Uterus (tissue), 2 donors: ENCODE measurements around the gene IFIT2.

ENCODE experiments used
- POLR2A ChIP-seq, 2 donors: fragments of 450-650 bp; IDR thresholded peaks; one replicate each; pipeline ENCODE4 v1.6.1; 2016; ENCODE audit warnings: antibody characterized with exemption in 2 of 2, mild to moderate bottlenecking in 1 of 2, moderate library complexity in 1 of 2
- TF ChIP-seq, protein P1 (sequence below), 4 experiments: fragments of 200-600 bp in 2 of 4; fragments of 450-650 bp in 2 of 4; sonication (generic) in 2 of 4; IDR thresholded peaks; one replicate each; pipeline ENCODE4 v1.5.1; 2016 to 2019; ENCODE audit warnings: antibody characterized with exemption in 4 of 4, mild to moderate bottlenecking in 2 of 4, moderate library complexity in 1 of 4

DNA sequence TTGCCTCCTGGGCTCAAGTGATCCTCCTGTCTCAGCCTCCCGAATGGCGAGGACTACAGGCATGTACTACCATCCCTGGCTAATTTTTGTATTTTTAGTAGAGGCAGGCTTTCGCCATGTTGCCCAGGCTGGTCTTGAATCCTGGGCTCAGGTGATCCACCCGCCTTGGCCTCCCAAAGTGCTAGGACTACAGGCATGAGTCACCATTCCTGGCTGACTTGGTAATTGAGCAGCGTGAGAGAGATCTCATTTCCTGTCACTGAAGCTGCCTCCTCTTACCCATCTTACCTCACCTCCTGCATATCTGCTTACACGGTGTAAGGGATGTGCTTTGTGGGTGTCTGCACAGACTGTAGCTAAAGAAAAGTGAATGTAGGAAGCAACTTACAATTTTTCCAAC, 35.6 kb downstream of the IFIT2 start:
- TF ChIP-seq POLR2A (IDR thresholded peaks at IDR 0.05), result no peak
- TF ChIP-seq, protein P1, sequence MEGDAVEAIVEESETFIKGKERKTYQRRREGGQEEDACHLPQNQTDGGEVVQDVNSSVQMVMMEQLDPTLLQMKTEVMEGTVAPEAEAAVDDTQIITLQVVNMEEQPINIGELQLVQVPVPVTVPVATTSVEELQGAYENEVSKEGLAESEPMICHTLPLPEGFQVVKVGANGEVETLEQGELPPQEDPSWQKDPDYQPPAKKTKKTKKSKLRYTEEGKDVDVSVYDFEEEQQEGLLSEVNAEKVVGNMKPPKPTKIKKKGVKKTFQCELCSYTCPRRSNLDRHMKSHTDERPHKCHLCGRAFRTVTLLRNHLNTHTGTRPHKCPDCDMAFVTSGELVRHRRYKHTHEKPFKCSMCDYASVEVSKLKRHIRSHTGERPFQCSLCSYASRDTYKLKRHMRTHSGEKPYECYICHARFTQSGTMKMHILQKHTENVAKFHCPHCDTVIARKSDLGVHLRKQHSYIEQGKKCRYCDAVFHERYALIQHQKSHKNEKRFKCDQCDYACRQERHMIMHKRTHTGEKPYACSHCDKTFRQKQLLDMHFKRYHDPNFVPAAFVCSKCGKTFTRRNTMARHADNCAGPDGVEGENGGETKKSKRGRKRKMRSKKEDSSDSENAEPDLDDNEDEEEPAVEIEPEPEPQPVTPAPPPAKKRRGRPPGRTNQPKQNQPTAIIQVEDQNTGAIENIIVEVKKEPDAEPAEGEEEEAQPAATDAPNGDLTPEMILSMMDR (IDR thresholded peaks at IDR 0.05), result no peak
